IMR-90 (cell line): Measurements from ENCODE around the gene TMEM72.

Source experiments
- POLR2A ChIP-seq: IDR thresholded peaks from 2 replicates; pipeline ENCODE4 v1.6.1; 2012; ENCODE audit warnings: mild to moderate bottlenecking, low read depth, low read length
- TF ChIP-seq, protein P1 (sequence below): conservative IDR thresholded peaks from 2 replicates; pipeline ENCODE4 v1.5.1; 2012; ENCODE audit warnings: mild to moderate bottlenecking, low read depth, low read length, improper control_type of control experiment

DNA sequence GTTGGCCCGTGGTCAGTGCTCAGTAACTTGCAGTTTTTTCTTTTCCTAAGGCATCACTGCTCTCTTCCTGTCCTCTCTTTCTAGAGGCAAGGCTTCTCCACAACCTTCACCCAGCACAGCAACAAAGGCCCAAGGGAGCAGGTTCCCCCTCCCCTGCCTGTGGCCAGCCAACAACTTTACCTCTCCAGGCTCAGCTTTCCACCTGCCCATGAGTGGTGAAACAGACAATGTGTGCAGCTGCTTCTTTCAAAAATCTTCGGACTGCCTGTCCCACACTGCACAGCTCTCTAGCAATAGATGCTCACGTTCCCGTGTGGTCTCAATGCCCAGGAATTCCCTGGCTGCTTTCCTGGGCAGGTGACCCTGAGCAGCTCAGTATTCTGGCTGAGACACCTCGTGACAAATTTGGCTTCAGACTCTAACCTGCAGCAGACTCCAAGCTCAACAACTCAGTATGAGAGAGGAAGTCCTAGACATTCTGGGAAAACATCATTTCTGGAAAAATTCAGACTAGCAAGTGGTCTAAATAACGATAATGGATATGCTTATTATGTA, 28.9 kb upstream of the TMEM72 start:
- TF ChIP-seq, protein P1, sequence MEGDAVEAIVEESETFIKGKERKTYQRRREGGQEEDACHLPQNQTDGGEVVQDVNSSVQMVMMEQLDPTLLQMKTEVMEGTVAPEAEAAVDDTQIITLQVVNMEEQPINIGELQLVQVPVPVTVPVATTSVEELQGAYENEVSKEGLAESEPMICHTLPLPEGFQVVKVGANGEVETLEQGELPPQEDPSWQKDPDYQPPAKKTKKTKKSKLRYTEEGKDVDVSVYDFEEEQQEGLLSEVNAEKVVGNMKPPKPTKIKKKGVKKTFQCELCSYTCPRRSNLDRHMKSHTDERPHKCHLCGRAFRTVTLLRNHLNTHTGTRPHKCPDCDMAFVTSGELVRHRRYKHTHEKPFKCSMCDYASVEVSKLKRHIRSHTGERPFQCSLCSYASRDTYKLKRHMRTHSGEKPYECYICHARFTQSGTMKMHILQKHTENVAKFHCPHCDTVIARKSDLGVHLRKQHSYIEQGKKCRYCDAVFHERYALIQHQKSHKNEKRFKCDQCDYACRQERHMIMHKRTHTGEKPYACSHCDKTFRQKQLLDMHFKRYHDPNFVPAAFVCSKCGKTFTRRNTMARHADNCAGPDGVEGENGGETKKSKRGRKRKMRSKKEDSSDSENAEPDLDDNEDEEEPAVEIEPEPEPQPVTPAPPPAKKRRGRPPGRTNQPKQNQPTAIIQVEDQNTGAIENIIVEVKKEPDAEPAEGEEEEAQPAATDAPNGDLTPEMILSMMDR = no peak
- no peak for TF ChIP-seq POLR2A
